Left cardiac atrium (tissue), 4 donors: ENCODE data around the gene ITPK1. TPM values are rescaled to one million over a fixed set of nuclear protein-coding genes. Genes with fewer than 3 reads are reported as not detected.
"Not testable (repeated sequence)": the region's sequence is repeated elsewhere in the genome, so short reads cannot be mapped to it uniquely, and the experiment has no call there.

ENCODE experiments used
- ATAC-seq, 2 donors: fragments of 200-7000 bp; cut with Tn5 transposase; one replicate each; pipeline ENCODE4 v1.9.1; 2020; ENCODE audit warnings: mild to moderate bottlenecking in 2 of 2, moderate library complexity in 2 of 2
- DNase-seq: peaks from one replicate; pipeline ENCODE4 v3.0.0-alpha.2; 2020
- intact Hi-C, 2 donors: fragments of 100-400 bp; cut with DNase I; formaldehyde crosslinking; loops; one replicate each; pipeline versions ENCODE4 v1.14.1 to v1.15.1; 2022 to 2023
- long read RNA-seq: library from polyadenylated mRNA; unstranded; transcript quantifications from one replicate; pipeline ENCODE4 v2.0.0, GENCODE V29; 2021
- total RNA-seq, 2 donors: library from RNA; stranded (reverse); fragmentation: NEBNext Ultra II Directional; extraction: Animal tissue kit (Norgen Biotek cat#: 25700); gene quantifications; one replicate each; pipeline ENCODE4 v1.2.1, GENCODE V29; 2021
- donor health status: DM: no; HTN: yes; CAD: no.
- donor health status: DM: no; HTN: yes; CAD: no; lungs with severe emphysema.
- donor health status: DM: yes; HTN: yes; CAD: no.
- donor health status: Dilated cardiomyopathy.

ITPK1 gene
- 10 to 100 TPM; 92.0 to 99.9 TPM for total RNA-seq
- long read RNA-seq, full-length matches to known transcripts = 3 of 38 reads
- long read RNA-seq, partial matches to known transcripts = 27 of 38 reads
- long read RNA-seq, other reads (novel, unspliced or antisense) = 8 of 38 reads

DNA sequence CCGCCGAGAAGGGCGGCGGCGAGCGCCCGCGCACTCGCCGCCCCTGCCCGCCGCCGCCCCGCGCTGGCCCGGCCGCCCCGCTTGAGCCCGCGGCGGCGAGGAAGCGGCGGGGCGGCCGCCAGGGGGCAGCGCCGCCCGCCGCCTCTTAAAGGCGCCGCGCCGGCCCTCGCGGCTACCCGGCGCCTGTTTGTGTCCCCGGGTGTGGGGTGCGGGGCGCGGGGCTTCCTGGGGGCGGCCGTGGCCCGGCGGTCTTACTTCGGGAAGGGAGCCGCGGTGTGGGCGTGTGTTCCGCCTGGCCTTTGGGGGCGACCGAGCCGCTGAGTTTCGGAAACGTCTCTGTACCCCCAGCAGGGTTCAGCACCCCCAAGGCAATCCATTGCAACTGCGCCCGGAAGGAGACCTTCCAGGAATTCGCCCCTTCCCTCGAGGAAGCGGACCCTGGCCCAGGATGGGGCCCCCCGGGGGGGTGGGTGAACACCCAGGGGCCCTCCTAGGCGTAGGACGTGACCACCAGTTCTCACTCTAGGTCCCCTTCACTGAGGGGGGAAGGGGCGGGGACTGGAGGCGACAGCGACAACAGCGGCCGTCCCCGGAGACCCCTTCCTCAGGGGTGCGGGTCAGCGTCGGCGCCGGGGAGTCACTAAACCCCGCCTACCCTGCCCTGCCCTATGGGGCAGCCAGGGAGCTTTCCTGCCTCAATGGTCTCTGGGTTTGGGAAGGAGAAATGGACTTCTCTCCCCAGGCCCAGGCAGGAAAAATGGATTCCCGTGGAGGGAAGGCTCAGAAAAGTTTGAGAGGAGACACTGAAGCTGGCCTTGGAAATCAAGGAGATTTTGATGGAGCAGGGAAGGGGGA, at the start of gene ITPK1:
TSS of gene ITPK1 (minus strand) at position 105 of the 855 bp plus-strand sequence. CDS start 762 bp downstream, outside the sequence.
- DNase-seq (peak; percentile 59), ATAC-seq (peak; percentile 58 to 63)
- intact Hi-C loops = loop anchor here in 1 of 2 donors (5.0 to 10.0 kb wide), 2 partner anchors 81 to 164 kb away; no protein-coding TSS in a partner anchor

DNA sequence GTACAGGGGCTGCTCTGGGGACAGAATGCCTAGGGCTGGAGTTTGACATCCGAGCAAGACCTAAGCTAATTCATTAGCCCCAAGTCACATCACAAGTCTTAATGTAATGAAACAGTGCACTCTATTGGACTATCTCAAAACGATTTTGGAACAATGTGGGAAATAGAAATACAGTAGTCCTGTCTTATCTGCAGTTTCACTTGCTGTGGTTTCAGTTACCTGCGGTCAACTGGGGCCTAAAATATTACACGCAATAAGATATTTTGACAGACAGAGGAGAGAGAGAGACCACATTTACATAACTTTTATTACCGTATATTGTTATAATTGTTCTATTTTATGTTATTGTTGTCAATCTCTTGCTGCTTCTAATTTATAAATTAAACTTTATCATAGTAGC, 47.8 kb upstream of the ITPK1 start:
- ATAC-seq = no peak
- DNase-seq = no peak
- intact Hi-C loops = no loop called here

DNA sequence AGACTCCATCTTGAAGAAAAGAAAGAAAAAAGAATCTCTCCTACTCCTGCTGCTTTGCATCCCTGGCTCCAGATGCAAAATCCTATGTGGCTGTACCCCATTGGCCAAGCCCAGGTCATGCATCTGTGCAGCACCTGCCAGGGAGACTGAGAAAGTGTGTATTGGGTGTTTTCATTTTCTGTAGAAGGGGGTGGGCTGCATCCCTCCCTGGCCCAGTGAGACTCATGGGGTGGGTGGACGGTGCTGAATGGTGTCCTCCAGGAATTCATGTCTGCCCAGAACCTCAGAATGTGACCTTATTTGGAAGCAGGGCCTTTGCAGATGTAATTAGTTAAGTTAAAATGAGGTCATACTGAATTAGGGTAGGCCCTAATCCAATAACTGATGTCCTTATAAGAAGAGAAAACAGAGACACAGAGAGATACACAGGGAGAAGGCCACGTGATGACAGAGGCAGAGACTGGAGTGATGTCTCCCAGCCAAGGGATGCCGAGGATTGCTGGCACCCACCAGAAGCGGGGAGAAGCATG, 45.8 kb upstream of the ITPK1 start:
- DNase-seq (no peak), ATAC-seq (no peak)
- intact Hi-C loops = no loop called here

DNA sequence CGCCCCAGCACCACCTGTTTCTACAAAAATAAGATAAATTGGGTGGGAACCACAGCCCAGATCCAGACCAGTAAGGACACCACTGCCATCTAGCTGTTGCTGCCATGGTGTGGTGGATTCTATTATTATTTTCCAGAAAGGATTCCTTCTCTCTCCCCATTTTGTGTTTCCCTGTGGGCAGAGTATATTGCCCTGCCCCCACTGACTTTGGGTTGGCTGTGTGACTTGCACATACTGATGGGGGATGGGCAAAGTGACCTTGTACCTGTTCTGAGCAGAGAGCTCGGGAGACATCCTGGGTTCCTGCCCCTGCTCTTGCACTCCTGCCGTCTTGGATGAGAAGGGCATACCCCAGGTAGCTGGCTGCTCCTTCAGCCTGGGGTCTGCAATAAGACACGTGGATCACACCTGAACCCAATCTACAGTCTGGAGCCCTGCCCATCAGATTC, 44.7 kb upstream of the ITPK1 start:
- ATAC-seq (no peak), DNase-seq (no peak)
- intact Hi-C loops = no loop called here

DNA sequence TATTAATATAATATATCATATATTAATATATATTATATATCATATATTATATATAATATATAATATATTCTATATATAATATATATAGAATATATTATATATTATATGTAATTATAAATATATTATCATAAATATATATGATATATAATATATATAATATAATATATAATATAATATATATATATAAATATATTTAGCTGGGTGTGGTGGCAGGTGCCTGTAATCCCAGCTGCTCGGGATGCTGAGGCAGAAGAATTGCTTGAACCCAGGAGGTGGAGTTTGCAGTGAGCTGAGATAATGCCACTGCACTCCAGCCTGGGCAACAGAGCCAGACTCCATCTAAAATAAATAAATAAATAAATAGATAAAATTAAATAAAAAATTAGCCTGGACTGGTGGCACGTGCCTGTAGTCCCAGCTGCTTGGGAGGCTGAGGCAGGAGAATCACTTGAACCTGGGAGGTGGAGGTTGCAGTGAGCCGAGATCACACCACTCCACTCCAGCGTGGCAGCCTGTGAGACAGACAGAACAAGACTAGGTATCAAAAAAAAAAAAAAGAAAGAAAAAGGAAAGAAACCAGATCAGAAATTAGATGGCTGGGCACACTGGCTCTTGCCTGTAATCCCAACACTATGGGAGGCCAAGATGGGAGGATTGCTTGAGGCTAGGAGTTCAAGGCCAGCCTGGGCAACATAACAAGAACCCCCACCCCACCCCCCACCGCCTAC, 44.1 kb upstream of the ITPK1 start:
- DNase-seq, intact Hi-C loops, ATAC-seq: not testable (repeated sequence)

DNA sequence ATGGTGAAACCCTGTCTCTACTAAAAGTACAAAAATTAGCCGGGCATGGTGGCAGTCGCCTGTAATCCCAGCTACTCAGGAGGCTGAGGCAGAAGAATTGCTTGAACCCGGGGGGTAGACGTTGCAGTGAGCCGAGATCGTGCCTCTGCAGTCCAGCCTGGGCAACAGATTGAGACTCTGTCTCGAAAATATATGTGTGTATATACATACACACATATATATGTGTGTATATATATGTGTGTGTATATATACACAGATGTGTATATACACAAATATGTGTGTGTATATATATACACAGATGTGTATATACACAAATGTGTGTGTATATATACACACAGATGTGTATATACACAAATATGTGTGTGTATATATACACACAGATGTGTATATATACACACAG, 42.6 kb upstream of the ITPK1 start:
- DNase-seq, intact Hi-C loops, ATAC-seq: not testable (repeated sequence)

DNA sequence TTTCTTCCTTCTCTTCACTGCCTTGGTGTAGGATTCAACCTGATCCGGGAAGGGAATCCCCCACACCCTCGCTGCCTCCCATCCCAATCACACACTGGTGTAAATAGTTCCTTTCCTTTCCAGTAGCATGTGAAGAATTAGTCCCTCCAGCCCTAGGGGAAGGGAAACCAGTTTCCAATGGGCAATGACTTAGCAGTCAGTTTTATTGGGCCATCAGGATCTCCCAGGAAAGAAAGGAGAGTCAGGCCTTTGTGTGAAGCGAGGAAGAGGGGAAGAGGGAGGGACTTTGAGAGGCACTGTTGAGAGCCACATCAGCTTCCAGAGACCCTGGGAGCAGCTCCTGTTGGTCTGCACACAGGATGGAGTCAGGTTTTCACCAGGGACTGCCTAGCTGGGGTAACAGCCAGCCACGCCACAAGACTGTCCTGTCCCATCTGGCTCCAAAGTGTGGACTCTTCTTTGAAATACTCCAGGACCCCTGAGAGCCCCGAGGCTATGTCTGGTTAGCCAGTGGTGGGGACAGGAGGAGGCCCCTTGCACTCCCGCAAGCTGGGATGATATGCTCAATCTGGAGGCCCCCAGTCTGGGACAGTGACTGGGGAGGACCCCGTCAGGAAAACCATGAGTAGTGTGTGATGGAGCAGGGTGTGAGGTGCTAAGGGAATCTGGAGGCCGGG, 41.1 kb upstream of the ITPK1 start:
- ATAC-seq = no peak
- no peak for DNase-seq
- intact Hi-C loops = no loop called here

DNA sequence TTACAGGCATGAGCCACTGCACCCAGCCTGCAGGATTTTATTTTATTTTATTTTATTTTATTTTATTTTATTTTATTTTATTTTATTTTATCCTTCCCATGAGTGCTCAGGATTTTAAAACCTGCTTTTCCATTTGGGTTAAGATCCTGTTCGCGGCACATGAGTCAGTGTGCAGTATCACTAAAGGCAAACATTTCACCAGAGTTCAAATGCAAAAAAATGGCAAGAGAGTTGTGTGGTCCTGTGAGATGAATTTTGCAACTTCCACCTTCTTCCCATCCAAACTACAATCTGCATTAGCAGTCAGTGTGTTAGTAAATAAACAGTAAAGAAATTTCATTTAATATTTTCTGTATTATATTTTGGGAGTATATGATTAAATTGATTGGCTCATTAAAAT, 39.9 kb upstream of the ITPK1 start:
- intact Hi-C loops = no loop called here
- ATAC-seq (no peak), DNase-seq (no peak)

DNA sequence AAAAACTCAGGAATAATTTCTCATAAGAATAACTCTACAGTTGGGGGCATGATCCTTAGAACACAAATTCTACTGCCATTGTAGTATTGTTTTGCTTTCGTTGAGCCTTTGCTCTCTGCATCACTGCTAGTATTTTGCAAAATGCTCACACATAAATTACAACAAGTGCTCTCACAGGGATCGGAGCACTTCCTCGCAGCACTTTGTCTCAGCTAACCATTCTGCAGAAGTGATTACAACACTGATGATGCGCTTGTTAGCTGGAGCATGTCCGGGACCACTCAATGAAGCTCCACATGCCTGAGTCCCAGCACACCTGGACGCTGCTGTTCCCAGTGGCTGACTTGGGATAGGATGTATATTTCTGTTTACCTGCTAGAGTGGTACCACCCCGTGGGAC, 37.4 kb upstream of the ITPK1 start:
- no peak for ATAC-seq
- no peak for DNase-seq
- intact Hi-C loops = no loop called here

DNA sequence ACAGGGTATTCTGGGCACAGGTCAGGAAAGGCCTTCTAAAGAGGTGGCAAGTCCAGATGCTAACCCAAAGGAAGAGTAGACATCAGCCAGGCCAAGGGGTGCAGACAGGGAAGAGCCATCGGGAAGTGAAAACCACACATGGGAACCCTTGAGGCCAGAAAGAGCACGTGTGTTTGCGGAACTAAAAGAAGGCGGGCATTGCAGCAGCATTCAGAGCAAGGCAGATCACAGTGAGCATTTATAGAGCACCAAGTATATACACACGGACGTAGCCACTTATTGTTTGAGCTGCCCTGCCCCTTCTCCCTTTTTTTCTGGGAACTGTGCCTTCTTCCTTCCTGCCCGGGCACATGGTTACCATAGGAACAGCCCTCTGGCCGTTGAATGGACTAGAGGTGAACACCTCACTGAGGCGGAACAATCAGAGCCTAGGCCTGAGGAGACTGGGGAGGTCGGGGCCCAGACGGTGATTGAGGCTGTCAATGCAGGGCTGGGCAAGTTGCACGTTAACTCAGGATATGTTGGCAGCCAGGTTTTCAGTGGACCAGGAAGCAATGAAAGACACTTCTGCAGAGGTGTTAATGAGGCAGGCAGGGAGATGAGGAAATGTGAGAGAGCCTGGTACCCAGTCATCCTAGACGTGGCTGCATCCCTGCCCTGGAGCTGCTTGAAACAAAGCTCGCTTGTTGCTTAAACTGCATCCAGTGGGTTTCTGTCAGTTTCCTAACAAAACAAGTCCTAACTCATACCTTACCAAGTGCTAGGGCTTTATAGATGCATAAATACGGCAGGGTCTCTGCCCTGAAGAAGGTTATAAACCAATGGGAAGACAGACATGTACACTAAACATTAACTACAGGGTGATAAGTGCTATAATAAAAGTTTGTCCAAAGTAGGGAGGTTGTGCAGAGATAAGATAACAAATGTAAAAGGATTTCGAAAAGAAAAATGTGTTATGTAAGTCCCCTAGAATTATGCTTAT, 34.8 kb upstream of the ITPK1 start:
- DNase-seq = no peak
- ATAC-seq = peak in 1 of 2 donors; percentile 32
- intact Hi-C loops = no loop called here

DNA sequence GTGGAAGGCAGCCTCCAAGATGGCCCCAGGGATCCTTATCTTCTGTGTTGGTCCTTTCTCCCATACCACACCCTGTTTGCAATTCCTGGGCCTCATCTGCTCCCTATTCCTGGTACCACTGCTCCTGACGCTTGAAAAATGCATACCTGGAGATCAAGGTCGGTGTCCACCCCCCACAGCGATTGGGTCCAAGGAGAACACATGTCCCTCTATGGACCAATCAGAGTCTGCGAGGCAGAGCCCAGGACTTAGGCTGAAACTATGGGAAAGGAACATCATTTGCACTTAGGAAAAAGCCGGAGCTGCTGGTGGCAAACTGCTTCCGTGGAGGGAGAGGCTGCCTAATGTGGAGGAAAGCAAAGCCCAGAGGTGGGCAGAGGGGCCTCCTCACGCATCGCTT, 33.3 kb upstream of the ITPK1 start:
- no peak for DNase-seq
- no peak for ATAC-seq
- intact Hi-C loops = no loop called here

DNA sequence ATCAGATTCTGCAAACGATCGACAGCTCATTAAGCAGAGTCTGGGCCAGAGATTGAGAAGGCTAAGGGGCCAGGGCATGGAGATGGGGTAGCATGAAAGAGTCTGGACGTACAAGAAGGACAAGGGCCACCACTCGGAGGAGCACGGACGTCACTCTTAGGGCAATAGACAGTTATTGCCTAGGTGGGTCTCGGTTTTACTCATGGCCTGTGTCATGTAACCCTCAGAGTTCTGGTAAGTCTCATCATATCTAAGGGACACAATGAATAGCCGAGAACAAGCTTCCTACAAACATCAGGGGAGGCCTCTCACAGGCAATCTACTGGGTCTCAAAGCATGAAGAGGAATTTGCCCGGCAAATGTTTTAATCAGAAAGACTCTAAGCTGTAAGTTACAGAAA, 30.4 kb upstream of the ITPK1 start:
- DNase-seq (no peak), ATAC-seq (no peak)
- intact Hi-C loops = no loop called here

DNA sequence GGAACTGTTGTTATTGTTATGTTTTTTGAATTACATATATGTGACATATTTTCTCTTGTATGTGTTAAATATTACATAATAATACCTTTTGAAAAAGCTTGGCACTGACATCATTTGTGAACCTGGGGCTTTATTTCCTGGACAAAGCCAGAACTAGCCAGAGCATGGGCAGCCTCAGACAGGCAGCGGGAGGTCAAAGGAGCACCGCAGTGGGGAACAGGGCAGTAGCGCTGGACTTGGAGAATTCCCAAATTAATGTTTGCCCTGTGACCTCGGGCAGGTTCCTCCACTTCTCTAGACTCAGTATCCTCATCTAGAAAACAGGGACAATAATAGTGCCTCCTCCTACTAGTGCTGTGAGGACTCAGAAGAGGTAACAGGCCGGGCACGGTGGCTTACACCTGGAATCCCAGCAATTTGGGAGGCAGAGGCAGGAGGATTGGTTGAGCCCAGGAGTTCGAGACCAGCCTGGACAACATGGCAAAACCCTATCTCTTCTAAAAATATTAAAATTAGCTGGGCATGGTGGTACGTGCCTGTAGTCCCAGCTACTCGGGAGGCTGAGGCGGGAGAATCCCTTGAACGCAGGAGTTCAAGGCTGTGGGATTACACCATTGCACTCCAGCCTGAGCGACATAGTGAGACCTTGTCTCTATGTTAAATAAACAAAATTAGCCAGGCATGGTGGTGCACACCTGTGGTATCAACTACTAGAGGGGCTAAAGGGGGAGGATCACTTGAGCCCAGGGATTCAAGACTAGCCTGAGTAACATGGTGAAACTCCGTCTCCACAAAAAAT, 27.3 kb upstream of the ITPK1 start:
- intact Hi-C loops = no loop called here

DNA sequence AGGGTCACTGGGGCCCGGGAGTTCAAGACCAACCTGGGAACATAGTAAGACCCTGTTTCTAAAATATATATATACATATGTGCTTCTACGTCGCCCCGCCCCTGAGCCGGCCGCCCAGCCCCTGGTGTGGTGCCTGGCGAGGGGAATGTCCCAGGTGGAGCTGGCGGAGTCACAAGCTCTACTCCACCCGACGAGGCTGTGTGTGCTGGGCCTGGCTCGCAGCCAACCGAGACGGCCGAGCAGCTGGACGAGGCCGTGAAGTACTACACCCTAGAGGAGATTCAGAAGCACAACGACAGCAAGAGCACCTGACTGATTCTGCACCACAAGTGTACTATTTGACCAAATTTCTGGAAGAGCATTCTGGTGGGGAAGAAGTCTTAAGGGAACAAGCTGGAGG, 22.1 kb upstream of the ITPK1 start:
- ATAC-seq (peak; percentile 60 to 71), DNase-seq (peak; percentile 51)
- intact Hi-C loops = loop anchor here in 1 of 2 donors (5.0 kb wide), 1 partner anchor 186 kb away; no protein-coding TSS in a partner anchor

More for the DNA sequence above, 27.3 kb upstream of the ITPK1 start:
- ATAC-seq (no peak), DNase-seq (no peak)

DNA sequence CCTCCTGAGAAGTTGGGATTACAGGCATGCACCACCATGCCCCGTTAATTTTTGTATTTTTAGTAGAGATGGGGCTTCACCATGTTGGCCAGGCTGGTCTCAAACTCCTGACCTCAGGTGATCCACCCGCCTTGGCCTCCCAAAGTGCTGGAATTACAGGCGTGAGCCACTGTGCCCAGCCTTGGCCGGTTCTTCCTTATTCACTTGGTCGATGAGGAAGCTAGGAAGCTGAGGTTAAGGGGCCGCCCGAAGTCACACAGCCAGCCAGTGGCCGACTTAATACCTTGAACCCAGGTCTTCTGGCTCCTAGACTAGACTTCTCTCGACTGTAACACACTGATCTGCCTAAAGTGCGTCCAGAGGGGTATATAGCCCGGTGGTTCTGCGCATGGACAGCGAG, 20.8 kb upstream of the ITPK1 start:
- DNase-seq, ATAC-seq: not testable (repeated sequence)
- intact Hi-C loops = loop anchor here in 1 of 2 donors (5.0 kb wide), 1 partner anchor 184 kb away; no protein-coding TSS in a partner anchor

DNA sequence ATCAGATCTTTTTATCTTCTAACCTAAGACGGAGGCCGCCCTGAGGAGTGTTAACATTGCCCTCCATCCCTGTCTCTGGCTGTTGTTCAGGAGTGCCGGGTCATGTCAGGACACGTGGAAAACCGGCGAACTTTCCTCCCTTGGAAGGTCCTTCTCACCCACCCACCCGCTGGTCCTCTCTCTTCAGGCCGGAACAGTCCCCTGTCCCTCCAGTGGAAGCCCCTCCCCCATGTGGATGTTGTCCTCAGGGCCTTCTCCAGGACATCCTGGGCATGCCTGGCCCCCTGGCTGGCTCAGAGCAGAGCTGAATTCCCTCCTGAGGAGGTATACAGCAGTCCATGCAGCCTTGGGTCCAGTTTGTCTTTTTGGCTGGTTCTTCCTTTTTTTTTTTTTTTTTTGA, 20.3 kb upstream of the ITPK1 start:
- intact Hi-C loops = loop anchor here in 1 of 2 donors (5.0 kb wide), 1 partner anchor 184 kb away; no protein-coding TSS in a partner anchor
- DNase-seq (no peak), ATAC-seq (no peak)

DNA sequence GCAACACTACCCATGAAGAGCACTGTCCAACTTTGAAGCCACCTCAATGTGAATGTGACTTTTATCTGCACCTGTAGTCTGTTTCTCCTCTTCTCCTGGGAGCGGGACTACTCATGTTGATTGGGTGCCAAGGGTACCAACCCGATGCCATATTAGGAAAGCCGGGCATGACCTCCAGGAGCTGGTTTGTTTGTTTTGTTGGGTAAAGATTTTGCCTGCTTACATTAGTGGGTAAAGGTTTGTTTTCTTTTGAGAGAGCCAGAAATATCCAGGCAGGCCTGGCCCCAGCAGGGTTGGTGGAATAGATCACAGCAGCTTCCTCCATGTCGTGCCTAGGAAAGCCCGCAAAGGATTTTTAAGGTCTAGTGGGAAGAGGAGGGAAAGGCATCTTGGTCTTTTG, 19.7 kb upstream of the ITPK1 start:
- no peak for ATAC-seq
- intact Hi-C loops = loop anchor here in 1 of 2 donors (5.0 kb wide), 1 partner anchor 183 kb away; no protein-coding TSS in a partner anchor
- DNase-seq = no peak
